GM19438 (cell line): ENCODE data around the gene NRARP.
"Not testable (repeated sequence)": the region's sequence is repeated elsewhere in the genome, so short reads cannot be mapped to it uniquely, and the experiment has no call there.

Experiments
- ATAC-seq: cut with Tn5 transposase; IDR thresholded peaks from one replicate; pipeline ENCODE4 v1.9.1; 2021; ENCODE audit warnings: low read depth; ENCODE audit not compliant: unreplicated experiment

Gene NRARP

DNA sequence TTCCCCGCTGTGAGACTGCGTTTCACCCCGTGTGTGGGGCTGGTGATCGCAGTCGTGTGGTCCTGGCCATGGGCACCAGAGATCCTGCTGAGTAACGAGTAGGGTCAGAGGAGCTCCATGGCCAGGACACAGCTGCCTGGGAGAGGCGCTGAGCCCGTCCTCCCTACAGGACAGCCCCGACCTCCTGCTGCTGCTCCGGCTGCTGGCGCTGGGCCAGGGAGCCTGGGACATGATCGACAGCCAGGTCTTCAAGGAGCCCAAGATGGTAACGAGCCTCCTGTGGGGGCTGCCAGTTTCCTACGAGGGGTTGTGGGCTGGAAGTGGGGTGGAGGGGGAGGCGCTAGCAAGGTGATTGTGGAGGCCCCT, 35.9 kb downstream of the NRARP start:
- ATAC-seq = no peak

DNA sequence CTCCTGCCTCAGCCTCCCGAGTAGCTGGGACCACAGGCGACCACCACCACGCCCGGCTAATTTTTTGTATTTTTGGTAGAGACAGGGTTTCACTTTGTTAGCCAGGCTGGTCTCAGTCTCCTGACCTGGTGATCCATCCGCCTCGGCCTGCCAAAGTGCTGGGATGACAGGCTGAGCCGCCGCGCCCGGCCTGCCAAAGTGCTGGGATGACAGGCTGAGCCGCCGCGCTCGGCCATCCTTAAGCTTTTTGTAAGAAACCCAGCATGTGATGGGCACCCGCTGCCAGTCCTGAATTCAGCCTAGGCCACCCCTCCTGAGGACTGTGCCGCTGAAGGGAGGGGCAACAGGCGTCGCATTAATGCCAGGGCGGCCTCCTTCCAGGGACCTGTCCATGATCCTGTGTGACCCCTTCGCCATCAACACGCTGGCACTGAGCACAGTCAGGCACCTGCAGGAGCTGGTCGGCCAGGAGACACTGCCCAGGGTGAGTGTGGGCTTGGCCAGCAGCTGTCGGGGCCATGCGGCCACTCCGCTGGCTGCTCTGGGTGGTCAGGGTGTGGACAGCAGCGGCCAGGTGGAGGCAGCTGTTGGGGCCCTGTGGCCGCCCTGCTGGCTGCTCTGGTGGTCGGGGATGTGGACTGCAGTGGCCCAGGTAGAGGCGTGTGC, 36.4 kb downstream of the NRARP start:
- ATAC-seq = no peak

DNA sequence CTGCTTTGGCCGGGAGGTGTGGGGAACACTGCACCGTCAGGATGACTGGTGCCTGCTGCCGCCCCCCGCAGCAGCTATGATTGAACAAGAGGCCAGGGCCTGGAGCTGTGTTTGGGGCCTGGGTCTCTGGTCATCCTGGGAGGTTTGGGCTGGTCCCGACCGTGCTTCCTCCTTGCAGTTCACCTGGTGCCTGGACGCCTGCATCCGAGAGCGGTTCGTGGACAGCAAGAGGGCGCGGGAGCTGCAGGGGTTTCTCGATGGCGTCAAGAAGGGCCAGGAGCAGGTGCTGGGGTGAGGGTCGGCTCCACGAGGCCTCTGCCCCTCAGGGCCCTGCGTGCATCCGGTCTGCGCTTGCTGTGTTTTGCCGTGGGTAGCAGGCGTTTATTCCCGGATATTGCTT, 38.0 kb downstream of the NRARP start:
- no peak for ATAC-seq

DNA sequence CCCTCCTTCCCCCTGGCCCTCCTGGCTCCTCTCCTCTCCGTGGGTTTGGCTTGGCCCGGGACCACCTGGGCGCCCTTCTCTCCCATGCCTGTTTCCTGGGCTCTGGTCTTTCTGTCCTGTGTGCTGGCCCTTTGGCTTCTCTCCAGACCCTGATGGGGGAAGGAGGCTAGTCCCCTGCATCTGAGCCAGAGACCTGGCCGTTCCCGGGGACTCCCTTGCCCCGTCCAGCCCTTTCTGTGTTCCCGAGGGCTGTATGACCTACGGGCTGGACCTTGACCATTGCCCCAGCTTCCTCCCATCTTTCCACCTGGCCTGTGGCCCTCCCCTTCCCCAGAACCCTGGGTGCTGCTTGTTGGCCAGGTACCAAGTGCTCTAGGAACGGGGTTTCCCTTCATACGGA, 38.6 kb downstream of the NRARP start:
- ATAC-seq = no peak

DNA sequence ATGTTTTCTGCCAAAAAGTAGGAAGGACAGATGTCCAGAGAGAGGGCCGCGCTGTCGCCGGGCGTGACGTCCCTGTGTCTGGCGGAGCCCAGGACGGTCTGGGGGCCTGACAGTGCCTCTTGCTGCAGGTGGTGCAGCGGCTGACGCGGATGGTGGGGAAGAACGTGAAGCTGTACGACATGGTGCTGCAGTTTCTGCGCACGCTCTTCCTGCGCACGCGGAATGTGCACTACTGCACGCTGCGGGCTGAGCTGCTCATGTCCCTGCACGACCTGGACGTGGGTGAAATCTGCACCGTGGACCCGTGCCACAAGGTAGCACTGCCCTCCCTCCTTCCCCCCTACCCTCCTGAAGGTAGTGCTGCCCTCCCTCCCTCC, 39.2 kb downstream of the NRARP start:
- ATAC-seq = no peak

DNA sequence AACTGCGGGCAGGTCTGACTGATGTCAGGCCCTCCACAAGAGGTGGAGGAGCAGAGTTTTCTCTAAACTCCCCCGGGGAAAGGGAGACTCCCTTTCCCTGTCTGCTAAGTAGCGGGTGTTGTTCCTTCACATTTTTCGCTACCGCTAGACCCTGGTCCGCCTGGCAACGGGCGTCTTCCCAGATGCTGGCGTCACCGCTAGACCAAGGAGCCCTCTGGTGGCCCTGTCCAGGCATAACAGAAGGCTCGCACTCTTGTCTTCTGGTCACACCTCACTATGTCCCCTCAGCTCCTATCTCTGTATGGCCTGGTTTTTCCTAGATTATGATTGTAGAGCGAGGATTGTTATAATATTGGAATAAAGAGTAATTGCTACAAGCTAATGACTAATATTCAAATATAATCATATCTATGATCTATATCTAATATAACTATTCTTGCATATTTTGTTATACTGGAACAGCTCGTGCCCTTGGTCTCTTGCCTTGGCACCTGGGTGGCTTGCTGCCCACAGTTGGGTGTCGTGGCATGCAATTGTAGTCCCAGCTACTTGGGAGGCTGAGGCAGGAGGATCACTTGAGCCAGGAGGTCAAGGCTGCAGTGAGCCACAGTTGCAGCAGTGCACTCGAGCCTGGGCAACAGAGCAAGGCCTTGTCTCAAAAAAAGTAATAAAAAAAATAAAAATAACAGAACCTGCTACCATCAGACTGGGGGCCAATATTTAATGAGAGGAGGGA, 39.7 kb downstream of the NRARP start:
- ATAC-seq = not testable (repeated sequence)

DNA sequence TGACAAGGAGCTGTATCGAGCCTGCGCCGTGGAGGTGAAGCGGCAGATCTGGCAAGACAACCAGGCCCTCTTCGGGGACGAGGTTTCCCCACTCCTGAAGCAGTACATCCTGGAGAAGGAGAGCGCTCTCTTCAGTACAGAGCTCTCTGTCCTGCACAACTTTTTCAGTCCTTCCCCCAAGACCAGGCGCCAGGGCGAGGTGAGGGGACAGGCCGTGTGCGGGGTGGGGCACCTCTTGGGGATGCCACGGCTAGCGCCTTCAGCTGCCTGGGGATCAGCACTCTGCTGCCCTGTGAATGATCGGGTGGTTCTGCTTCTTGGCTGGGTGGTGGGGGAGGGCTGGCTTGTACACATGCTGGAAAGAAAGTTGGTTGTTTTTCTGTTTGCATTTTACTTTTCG, 45.2 kb downstream of the NRARP start:
- no peak for ATAC-seq

DNA sequence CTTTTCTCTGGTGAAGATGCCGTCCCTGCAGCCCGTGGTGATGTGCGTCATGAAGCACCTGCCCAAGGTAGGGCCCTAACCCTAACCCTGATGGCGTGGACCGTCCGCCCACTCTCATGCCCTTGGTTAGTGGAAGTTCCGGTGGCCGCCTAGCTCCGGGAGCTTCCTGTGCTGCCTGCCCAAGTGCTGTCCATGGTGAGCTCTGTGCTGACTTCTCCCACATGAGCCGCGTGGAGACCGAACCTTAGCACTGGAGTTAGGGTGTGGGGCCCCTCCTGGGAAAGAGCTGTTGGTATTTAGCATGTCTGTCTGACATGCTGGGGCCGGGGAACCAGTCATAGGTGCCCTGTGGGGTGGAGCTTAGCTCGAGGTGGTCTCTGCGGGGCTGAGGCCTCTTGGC, 45.7 kb downstream of the NRARP start:
- no peak for ATAC-seq

DNA sequence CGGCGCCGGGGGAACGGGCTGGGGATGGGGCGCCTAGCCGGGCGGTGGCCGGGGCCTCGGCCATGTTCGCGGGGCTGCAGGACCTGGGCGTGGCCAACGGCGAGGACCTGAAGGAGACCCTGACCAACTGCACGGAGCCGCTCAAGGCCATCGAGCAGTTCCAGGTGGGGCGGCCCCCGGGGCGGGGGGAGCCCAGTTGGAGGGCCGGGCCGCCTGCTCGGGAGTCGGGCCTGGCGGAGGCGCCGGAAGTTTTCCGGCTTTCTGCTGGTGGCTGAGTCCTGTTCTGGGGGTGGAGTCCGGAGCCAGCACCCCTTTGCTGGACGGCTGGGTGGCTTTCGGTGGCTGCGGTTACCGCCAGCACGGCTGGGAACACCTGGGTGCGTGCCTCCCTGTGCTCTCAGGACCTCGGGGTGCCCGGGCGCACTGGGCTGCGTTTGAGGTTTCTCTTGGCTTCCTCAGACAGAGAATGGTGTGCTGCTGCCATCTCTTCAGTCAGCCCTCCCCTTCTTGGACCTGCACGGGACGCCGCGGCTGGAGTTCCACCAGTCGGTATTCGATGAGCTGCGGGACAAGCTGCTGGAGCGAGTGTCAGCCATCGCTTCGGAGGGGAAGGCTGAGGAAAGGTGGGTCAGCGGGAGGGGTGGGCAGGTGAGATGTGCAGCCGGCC, 46.5 kb downstream of the NRARP start:
- ATAC-seq = peak; percentile 30

DNA sequence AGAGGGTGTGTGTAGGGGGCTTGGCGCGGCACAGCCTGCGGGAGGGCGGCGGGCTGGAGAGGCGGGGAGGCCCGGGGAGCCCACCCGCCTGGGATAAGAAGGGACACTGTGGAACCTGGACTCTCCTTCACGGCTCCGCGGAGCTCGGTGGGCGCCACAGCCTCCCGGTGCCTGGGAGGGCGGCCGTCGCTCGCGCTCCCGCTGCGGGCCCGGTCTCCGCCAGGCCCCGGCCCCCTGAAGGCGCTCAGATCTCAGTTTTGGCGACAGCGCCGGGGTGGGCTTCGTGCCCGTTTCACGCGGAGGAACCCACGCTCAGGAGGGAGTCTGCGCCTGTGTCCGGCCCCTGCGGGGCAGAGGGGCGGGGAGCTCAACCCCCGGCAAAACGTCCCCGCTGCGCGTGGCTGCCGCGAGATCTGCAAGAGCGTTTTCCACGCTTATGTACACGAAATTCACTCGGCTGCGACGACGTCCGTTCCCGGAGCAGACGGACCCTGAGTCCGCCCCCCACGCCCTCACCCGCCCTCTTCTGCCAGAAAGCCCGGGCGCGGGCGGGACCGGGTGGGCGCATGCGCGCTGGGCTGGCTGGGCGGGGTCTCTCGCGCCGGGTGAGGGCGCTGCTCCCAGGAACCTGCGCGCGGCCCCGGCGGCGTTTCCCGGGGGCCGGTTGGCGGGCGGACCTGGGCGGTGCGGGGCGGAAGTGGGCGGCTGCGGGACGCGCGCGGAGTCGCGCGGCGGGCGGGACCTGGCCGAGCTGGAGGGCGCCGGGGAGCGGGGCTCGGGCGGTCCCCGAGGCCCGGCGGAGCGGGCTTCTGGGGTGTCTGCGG, 47.2 kb downstream of the NRARP start, which contains the start of gene NELFB:
Gene NELFB (plus strand): TSS at position 704 of the 824 bp plus-strand sequence.
- ATAC-seq = peak; percentile 69

DNA sequence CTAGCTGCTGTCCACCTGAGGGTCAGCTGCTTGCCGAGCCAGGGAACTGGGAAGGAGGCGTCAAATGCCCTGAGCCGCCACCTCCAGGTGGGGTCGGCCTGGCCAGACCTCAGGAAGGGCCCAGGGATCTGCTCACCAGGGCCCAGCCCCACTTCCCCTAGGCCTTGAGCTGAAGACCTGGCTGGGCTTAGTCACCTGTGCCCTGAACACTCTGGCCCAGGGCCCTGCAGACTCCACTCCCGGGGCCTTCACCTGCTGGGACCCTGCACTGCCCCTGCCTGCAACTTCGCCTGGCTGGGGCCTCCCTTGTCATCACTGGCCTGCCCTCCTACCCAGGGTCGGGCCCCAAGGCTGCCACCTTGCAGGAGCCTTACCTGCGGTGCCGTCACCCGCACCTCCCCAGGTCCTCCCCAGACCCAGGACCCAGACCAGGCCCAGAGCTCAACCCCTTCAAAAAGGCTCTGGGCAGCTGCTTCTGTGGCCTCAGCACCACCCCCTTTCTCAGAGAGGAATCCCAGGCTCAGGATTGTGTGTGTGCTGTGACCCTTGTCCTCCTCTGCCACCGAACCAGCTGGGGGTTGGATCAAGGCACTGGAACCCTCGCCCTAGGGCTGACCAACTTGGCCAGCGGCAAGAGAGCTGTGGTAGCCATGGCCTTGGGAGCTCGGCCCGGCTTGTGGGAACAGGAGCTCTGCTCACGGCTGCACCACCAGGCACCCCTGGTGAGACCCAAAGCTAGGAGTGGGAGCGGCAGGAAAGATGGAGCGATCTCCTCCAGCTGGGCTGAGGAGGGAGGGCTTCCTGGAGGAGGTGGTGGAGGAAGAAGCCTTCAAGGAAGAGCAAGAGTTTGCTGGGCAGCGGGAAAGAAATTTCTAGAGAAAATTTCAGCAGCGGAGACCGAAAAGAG, 48.1 kb downstream of the NRARP start:
- ATAC-seq = no peak

DNA sequence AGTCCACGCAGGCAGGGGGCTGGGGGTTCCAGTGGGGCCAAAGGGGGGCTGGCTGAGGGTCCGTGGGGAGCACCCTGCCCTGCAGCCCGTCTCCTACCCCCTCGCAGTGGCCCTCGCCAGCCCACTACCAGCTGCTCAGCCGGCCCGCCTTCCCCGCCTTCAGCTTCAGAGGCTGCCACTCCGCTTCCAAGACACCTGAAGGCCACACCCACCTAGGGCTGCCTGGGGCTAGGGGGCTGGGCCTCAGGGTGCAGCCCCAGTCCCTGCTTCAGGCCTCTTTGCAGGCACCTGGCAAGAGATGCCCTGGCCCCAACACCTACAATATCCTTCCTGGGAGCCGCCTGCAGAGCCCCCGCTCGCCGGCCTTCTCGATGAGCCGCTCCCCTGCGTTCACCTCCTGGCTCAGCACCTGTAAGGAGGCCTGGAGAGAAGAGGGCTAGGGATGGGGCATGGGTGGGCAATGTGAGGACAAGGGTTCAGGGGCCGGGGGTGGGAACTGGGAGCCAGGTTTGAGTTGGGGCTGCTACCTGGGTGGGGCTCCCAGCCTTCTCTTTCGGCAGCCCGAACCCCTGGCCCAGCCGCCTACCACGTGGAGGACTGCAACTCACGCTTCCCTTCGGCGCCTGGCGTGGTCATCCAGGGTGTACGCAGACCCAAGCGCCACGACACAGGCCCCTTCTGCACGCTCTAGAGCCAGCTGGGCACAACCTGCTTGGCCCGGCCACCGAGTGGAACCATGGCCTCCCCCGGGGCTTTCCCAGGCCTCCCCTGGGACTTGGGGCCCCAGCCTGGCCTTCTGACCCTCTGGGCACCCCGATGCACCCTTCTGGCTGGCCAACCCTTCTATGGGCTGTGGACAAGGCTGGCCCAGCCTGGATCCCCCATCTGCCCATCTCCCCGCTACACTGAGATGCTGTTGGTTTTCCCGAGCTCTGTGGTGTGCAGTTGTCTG, 49.2 kb downstream of the NRARP start:
- no peak for ATAC-seq

DNA sequence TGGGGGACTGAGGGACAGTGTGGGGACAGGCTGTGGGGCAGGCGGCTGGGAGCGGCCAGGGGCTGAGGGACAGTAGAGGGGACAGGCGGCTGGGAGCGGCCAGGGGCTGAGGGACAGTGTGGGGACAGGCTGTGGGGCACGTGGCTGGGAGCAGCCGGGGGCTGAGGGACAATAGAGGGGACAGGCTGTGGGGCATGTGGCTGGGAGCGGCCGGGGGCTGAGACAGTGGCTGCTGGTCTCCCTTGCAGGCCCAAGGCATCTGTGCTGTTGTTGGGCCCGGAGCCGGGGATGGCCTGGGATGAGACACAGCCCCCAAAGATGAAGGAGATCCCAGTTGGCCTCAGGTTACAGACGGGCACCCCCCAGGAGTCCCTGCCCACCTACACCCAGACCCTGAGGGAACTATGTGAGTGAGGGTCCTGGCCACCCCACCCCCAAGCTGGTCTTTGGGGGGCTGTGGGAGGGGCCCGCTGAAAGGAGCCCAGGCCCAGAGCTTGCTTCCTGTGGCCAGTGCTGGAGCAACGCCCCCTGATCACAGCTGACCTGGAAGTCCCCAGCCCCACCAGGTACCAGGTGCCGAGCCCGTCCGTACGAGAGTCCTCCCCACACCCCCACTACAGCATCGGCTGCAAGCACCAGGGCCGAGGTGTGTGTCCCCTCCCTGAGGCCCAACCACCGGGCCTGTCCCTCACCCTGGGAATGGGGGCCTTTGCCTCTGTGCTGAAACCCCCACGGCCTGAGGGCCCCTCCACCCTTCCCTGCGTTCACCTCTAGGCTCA, 50.4 kb downstream of the NRARP start:
- ATAC-seq = no peak

DNA sequence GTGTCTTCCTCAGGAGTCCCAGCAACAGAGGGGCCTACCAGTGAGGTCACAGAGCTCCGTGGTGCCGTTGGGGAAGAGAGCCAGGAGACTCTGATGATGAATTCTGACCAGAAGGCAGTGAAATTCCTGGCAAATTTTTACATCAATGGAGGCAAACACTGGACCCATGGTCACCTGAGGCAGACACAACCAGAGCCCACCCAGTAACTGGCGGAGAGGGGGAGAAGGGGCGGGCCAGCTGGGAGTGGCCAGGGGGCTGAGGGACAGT, 50.9 kb downstream of the NRARP start, which contains the start of gene STPG3:
Gene STPG3 (plus strand): TSS at position 93 of the 268 bp plus-strand sequence. CDS start 1 bp downstream, at position 94.
- no peak for ATAC-seq

DNA sequence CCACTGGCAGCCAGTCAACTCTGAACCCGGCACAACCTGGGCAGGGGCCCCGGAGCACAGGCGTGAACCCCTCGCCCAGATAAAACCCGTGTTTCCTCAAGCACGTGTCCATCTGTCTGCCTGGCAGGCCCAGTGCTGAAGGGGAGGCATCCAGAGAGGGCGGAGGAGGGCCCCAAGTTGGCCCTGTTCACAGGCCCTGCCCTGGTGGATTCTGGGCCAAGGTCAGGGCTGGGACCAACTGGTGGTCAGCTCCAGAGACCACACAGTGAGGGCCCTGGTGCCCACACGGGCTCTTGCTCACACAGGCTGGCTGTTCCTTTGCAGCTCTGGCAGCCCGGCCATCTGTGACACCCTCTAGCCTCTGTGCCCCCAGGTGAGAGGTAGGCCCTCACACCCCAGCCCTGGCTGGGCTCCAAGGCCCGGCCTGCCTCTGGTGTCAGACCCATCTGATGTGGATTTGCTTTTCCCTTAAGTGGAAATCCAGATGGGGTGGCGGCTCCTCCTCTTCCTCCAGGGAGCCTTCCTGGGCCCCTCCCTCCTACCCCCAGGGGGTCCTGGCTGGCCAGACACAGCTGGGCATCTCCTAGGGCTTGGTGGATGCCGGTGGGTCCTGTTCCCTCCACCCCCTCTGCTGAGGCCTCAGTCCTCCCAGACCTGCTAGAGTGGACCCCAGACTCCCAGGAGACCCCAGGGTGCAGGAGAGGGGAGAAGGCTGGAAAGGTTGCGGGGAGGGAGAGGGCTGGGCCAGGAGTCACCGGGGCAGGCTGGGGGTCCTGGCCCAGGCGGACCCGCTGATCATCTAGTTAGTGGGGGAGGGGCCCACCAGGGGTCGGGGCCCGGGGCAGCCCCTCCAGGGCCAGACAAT, 51.5 kb downstream of the NRARP start:
- ATAC-seq = no peak
